Activated B cell treated with CpG ODN at 0.5 μM for 24 hours (primary cell): ENCODE results near the gene EIPR1. TPM values are rescaled to one million over a fixed set of nuclear protein-coding genes. Genes with fewer than 3 reads are reported as not detected.

Experiments
- ATAC-seq: fragments of 200-7000 bp; cut with Tn5 transposase; one replicate; pipeline ENCODE4 v1.10.0; 2021; ENCODE audit warnings: low read depth, mild to moderate bottlenecking, moderate library complexity
- CTCF ChIA-PET: fragments of 350-600 bp; sonication (Branson Sonifier 250); formaldehyde crosslinking; loops from one replicate; lab custom pipeline; 2021; ENCODE audit warnings: antibody characterized with exemption; lab: Charles Lee
- POLR2A ChIA-PET: fragments of 350-600 bp; sonication (Branson Sonifier 250); formaldehyde crosslinking; loops from one replicate; lab custom pipeline; 2021; ENCODE audit warnings: antibody characterized with exemption; lab: Charles Lee
- DNase-seq: peaks from one replicate; pipeline ENCODE4 v3.0.0; 2022
- H3K27ac Mint-ChIP-seq: one replicate; pipeline ENCODE4 v1.8.0; 2020; ENCODE audit warnings: mixed read lengths
- H3K27me3 Mint-ChIP-seq: one replicate; pipeline ENCODE4 v1.8.0; 2021; ENCODE audit warnings: mixed read lengths
- H3K36me3 Mint-ChIP-seq: one replicate; pipeline ENCODE4 v1.8.0; 2021; ENCODE audit warnings: low read depth, mixed read lengths
- H3K4me1 Mint-ChIP-seq: one replicate; pipeline ENCODE4 v1.8.0; 2021; ENCODE audit warnings: mixed read lengths
- H3K4me3 Mint-ChIP-seq: one replicate; pipeline ENCODE4 v1.8.0; 2020; ENCODE audit warnings: mild to moderate bottlenecking, mixed read lengths
- H3K9me3 Mint-ChIP-seq: one replicate; pipeline ENCODE4 v1.8.0; 2020; ENCODE audit warnings: mixed read lengths
- CTCF ChIP-seq: fragments of 200-600 bp; IDR thresholded peaks from one replicate; pipeline ENCODE4 v1.8.0; 2022; ENCODE audit warnings: antibody characterized with exemption, mild to moderate bottlenecking
- intact Hi-C: fragments of 100-400 bp; cut with micrococcal nuclease; formaldehyde crosslinking; loops from one replicate; pipeline ENCODE4 v1.15.1; 2024
- total RNA-seq: library from RNA; stranded (reverse); gene quantifications from 2 replicates; pipeline ENCODE4 v1.2.3, GENCODE V29; 2022

Gene EIPR1
- total RNA-seq, 1 donor from 2014 or later: 36.3 TPM

GRCh38 chr2:3176869-3177255 lies 200.8 kb downstream of the EIPR1 start:
- DNase-seq: no peak
- ATAC-seq: no peak
- Mint-ChIP-seq H3K27me3 (no peaks in the 10 kb centered on the region), H3K36me3 (peaks cover 34% of the 10 kb centered on the region), H3K4me1 (no peaks in the 10 kb centered on the region), H3K9me3 (no peaks in the 10 kb centered on the region), H3K27ac (no peak overlapping the region), H3K4me3 (no peak overlapping the region)
- CTCF ChIA-PET: no interaction called here
- no peak for TF ChIP-seq CTCF
- intact Hi-C loops: loop anchor here (5.0 kb wide), 1 partner anchor 125 kb away; no protein-coding TSS in a partner anchor
- POLR2A ChIA-PET: no interaction called here

GRCh38 chr2:3176071-3176868 lies 201.3 kb downstream of the EIPR1 start:
- intact Hi-C loops: loop anchor here (5.0 kb wide), 1 partner anchor 126 kb away; no protein-coding TSS in a partner anchor
- no peak for TF ChIP-seq CTCF
- ATAC-seq: no peak
- Mint-ChIP-seq H3K36me3 (peaks cover 40% of the 10 kb centered on the region), H3K9me3 (no peaks in the 10 kb centered on the region), H3K4me3 (no peak overlapping the region), H3K4me1 (no peaks in the 10 kb centered on the region), H3K27ac (no peak overlapping the region), H3K27me3 (no peaks in the 10 kb centered on the region)
- CTCF ChIA-PET: no interaction called here
- no peak for DNase-seq
- POLR2A ChIA-PET: no interaction called here

GRCh38 chr2:3175568-3175955 lies 202.1 kb downstream of the EIPR1 start:
- no peak for ATAC-seq
- no peak for DNase-seq
- Mint-ChIP-seq H3K4me3 (no peak overlapping the region), H3K27me3 (no peaks in the 10 kb centered on the region), H3K36me3 (peaks cover 43% of the 10 kb centered on the region), H3K9me3 (no peaks in the 10 kb centered on the region), H3K4me1 (no peaks in the 10 kb centered on the region), H3K27ac (no peak overlapping the region)
- ChIA-PET CTCF (no interaction called here), POLR2A (no interaction called here)
- no peak for TF ChIP-seq CTCF
- intact Hi-C loops: loop anchor here (5.0 kb wide), 1 partner anchor 127 kb away; no protein-coding TSS in a partner anchor

GRCh38 chr2:3174626-3175567 lies 202.7 kb downstream of the EIPR1 start:
- POLR2A ChIA-PET: no interaction called here
- Mint-ChIP-seq H3K27me3 (no peaks in the 10 kb centered on the region), H3K4me1 (no peaks in the 10 kb centered on the region), H3K27ac (no peak overlapping the region), H3K4me3 (no peak overlapping the region), H3K9me3 (no peaks in the 10 kb centered on the region), H3K36me3 (peaks cover 43% of the 10 kb centered on the region)
- DNase-seq (no peak), ATAC-seq (no peak)
- no peak for TF ChIP-seq CTCF
- CTCF ChIA-PET: no interaction called here
- intact Hi-C loops: loop anchor here (5.0 kb wide), 1 partner anchor 127 kb away; no protein-coding TSS in a partner anchor

- no peak overlapping the region for H3K27ac Mint-ChIP-seq
- H3K27me3 Mint-ChIP-seq: no peaks in the 10 kb centered on the region
- DNase-seq (no peak), ATAC-seq (no peak)
- POLR2A ChIA-PET: no interaction called here
- no peak for TF ChIP-seq CTCF
- H3K36me3 Mint-ChIP-seq: peaks cover 48% of the 10 kb centered on the region
- no peaks in the 10 kb centered on the region for H3K4me1 Mint-ChIP-seq
- intact Hi-C loops: no loop called here
- H3K4me3 Mint-ChIP-seq: no peak overlapping the region
- CTCF ChIA-PET: no interaction called here
- no peaks in the 10 kb centered on the region for H3K9me3 Mint-ChIP-seq
Measured at GRCh38 chr2:3173031-3173430, 204.6 kb downstream of the EIPR1 start.
